Lung (tissue), 12 donors: ENCODE results near the gene DUSP22. TPM values are rescaled to one million over a fixed set of nuclear protein-coding genes. Genes with fewer than 3 reads are reported as not detected.

Source experiments
- ATAC-seq: fragments of 200-7000 bp; cut with Tn5 transposase; one replicate; pipeline ENCODE4 v1.9.1; 2020; ENCODE audit warnings: moderate number of reproducible peaks; ENCODE audit not compliant: insufficient read depth, low FRiP score
- DNase-seq, 3 donors: peaks; one replicate each; pipeline ENCODE4 v3.0.0-alpha.2; 2013 to 2017
- H3K27ac ChIP-seq, 2 donors: one replicate each; pipeline ENCODE4 v1.5.1; 2013; ENCODE audit warnings: mild to moderate bottlenecking in 2 of 2, moderate library complexity in 2 of 2, control low read depth in 1 of 2, inconsistent platforms in 1 of 2, low read depth in 1 of 2, low read length in 1 of 2
- H3K27me3 ChIP-seq, 3 donors: one replicate each; pipeline ENCODE4 v1.5.1; 2013; ENCODE audit warnings: low read length in 2 of 3; ENCODE audit not compliant: control insufficient read depth in 3 of 3, insufficient read depth in 3 of 3
- H3K36me3 ChIP-seq, 4 donors: one replicate each; pipeline ENCODE4 v1.5.1; 2013; ENCODE audit warnings: low read length in 4 of 4, mild to moderate bottlenecking in 1 of 4, moderate library complexity in 1 of 4; ENCODE audit not compliant: control insufficient read depth in 4 of 4, insufficient read depth in 4 of 4
- H3K4me1 ChIP-seq, 5 donors: one replicate each; pipeline ENCODE4 v1.5.1; 2013; ENCODE audit warnings: low read length in 5 of 5, mild to moderate bottlenecking in 2 of 5, moderate library complexity in 1 of 5; ENCODE audit not compliant: control insufficient read depth in 5 of 5, insufficient read depth in 5 of 5
- H3K4me3 ChIP-seq: one replicate; pipeline ENCODE4 v1.5.1; 2013; ENCODE audit warnings: mild to moderate bottlenecking, control low read depth, moderate library complexity
- H3K9ac ChIP-seq, 2 donors: one replicate each; pipeline ENCODE4 v1.5.1; 2013; ENCODE audit warnings: low read length in 2 of 2, control low read depth in 1 of 2; ENCODE audit not compliant: insufficient read depth in 1 of 2
- H3K9me3 ChIP-seq, 4 donors: one replicate each; pipeline ENCODE4 v1.5.1; 2013; ENCODE audit warnings: low read length in 3 of 4, mild to moderate bottlenecking in 1 of 4, moderate library complexity in 1 of 4; ENCODE audit not compliant: control insufficient read depth in 4 of 4, insufficient read depth in 3 of 4
- CTCF ChIP-seq: IDR thresholded peaks from 2 replicates; pipeline ENCODE4 v1.5.1; 2012; ENCODE audit warnings: mild to moderate bottlenecking; ENCODE audit errors: control extremely low read depth, extremely low read depth
- WGBS, 2 donors: extraction: QIAGEN DNeasy Blood & Tissue Kit; methylation state at CpG; one replicate each; pipeline ENCODE4 v1.1.7; 2013; 5-methylcytosine and 5-hydroxymethylcytosine counted together
- polyA plus RNA-seq, 2 donors: library from polyadenylated mRNA; stranded (reverse); fragments of 200-250 nt; gene quantifications; one replicate each; pipeline ENCODE4 v1.2.1, GENCODE V29; 2013
- total RNA-seq, 2 donors: library from RNA; depleted of rRNA in 1 of 2; stranded (reverse); fragments of >200 nt in 1 of 2; gene quantifications; one replicate each; pipeline ENCODE4 v1.2.1, GENCODE V29; 2014 to 2021
- donor health status: control.
- donor health status: control.
- donor health status: Bipolar disorder and iron deficiency.
- donor health status: healthy.
- donor health status: DM: yes; HTN: yes; CAD: no.

The DUSP22 gene
- total and polyA plus RNA-seq, 4 donors: 38.9 to 51.1 (median 43.8) TPM

GRCh38 chr6:340991-341827 is 48.9 kb downstream of the DUSP22 start:
- WGBS, 2 donors: 78 to 82% methylated on average over 33 of the region's 33 CpGs
- Histone ChIP-seq H3K4me3 (no peak overlapping the region), H3K27ac (no peak overlapping the region), H3K27me3 (no peaks in the 10 kb centered on the region), H3K4me1 (peaks cover 0 to 20% (median 5%) of the 10 kb centered on the region in 5 donors), H3K9me3 (peaks cover 0 to 2% (median 0%) of the 10 kb centered on the region in 4 donors), H3K36me3 (peaks cover 0 to 2% (median 0%) of the 10 kb centered on the region in 4 donors), H3K9ac (no peak overlapping the region)
- ATAC-seq (peak; percentile 58), DNase-seq (no peak)
- no peak for TF ChIP-seq CTCF

GRCh38 chr6:341914-342831 is 49.9 kb downstream of the DUSP22 start:
- H3K36me3 ChIP-seq: peaks cover 0 to 2% (median under 1%) of the 10 kb centered on the region in 4 donors
- H3K27me3 ChIP-seq: no peaks in the 10 kb centered on the region
- H3K4me3 ChIP-seq: no peak overlapping the region
- TF ChIP-seq CTCF: no peak
- WGBS, 2 donors: 76 to 80% methylated on average over 16 of the region's 16 CpGs
- no peak overlapping the region for H3K27ac ChIP-seq
- no peak for ATAC-seq
- H3K4me1 ChIP-seq: peaks cover 0 to 11% (median 4%) of the 10 kb centered on the region in 5 donors
- DNase-seq: no peak
- H3K9ac ChIP-seq: no peak overlapping the region
- peaks cover 0 to 2% (median 0%) of the 10 kb centered on the region in 4 donors for H3K9me3 ChIP-seq

GRCh38 chr6:342832-343179 is 50.5 kb downstream of the DUSP22 start:
- Histone ChIP-seq H3K4me1 (peaks cover 0 to 11% (median 4%) of the 10 kb centered on the region in 5 donors), H3K36me3 (peaks cover 0 to 4% (median under 1%) of the 10 kb centered on the region in 4 donors), H3K27me3 (no peaks in the 10 kb centered on the region), H3K9ac (no peak overlapping the region), H3K9me3 (peaks cover 0 to 2% (median 0%) of the 10 kb centered on the region in 4 donors), H3K4me3 (no peak overlapping the region), H3K27ac (no peak overlapping the region)
- ATAC-seq: no peak
- DNase-seq: no peak
- 85 to 86% methylated on average over 8 of the region's 8 CpGs for WGBS, 2 donors
- TF ChIP-seq CTCF: no peak
